ENCODE data around the gene CD19. TPM values are rescaled to one million over a fixed set of nuclear protein-coding genes. Genes with fewer than 3 reads are reported as not detected.
"Not testable (repeated sequence)": the region's sequence is repeated elsewhere in the genome, so short reads cannot be mapped to it uniquely, and the experiment has no call there.

CD19 gene
- polyA plus RNA-seq, 3 donors, result 0.28 to 0.75 (median 0.65) TPM

- intact Hi-C loops (cut with micrococcal nuclease); DNase-seq: not testable (repeated sequence)
These were observed 48.6 kb downstream of the CD19 start for GRCh38 chr16:28980330-28980729.

GRCh38 chr16:28980929-28981328, 49.2 kb downstream of the CD19 start:
- no peak overlapping the region for H3K4me3 Mint-ChIP-seq
- Histone ChIP-seq H4K20me1 (ENCODE audit: insufficient read depth, low read length) (peaks cover 47% of the 10 kb centered on the region), H2AFZ (ENCODE audit: insufficient read depth, low read depth, low read length, poor library complexity, severe bottlenecking) (no peak overlapping the region), H3K4me3 (replicated peaks in 1 of 3; ENCODE audit: low read depth in 2 of 3, low read length in 3 of 3) (no peak overlapping the region), H3K9me3 (replicated peaks in 1 of 2; ENCODE audit: control insufficient read depth in 1 of 2, insufficient read depth in 1 of 2, low read length in 2 of 2) (peaks cover 0 to 11% of the 10 kb centered on the region in 2 donors), H3K4me1 (ENCODE audit: control insufficient read depth in 1 of 2, insufficient read depth in 2 of 2, low read length in 2 of 2) (peaks cover 33 to 41% of the 10 kb centered on the region in 2 donors), H3K79me2 (ENCODE audit: insufficient read depth, low read length) (peaks cover 27% of the 10 kb centered on the region), H3K36me3 (replicated peaks in 1 of 2; ENCODE audit: control insufficient read depth in 1 of 2, insufficient read depth in 2 of 2, low read length in 2 of 2) (peaks cover 67 to 82% of the 10 kb centered on the region in 2 donors), H3K4me2 (replicated peaks; ENCODE audit: extremely low read depth, low read length, poor library complexity, severe bottlenecking) (no peak overlapping the region), H3K9ac (ENCODE audit: insufficient read depth, low read length, poor library complexity, severe bottlenecking) (no peak overlapping the region), H3K27ac (ENCODE audit: low read depth in 1 of 2, low read length in 2 of 2) (no peak overlapping the region), H3K27me3 (ENCODE audit: control insufficient read depth in 2 of 2, insufficient read depth in 2 of 2, low read length in 2 of 2) (peaks cover 0 to 4% of the 10 kb centered on the region in 2 donors)
- DNase-seq, result no peak
- TF ChIP-seq, protein P1, sequence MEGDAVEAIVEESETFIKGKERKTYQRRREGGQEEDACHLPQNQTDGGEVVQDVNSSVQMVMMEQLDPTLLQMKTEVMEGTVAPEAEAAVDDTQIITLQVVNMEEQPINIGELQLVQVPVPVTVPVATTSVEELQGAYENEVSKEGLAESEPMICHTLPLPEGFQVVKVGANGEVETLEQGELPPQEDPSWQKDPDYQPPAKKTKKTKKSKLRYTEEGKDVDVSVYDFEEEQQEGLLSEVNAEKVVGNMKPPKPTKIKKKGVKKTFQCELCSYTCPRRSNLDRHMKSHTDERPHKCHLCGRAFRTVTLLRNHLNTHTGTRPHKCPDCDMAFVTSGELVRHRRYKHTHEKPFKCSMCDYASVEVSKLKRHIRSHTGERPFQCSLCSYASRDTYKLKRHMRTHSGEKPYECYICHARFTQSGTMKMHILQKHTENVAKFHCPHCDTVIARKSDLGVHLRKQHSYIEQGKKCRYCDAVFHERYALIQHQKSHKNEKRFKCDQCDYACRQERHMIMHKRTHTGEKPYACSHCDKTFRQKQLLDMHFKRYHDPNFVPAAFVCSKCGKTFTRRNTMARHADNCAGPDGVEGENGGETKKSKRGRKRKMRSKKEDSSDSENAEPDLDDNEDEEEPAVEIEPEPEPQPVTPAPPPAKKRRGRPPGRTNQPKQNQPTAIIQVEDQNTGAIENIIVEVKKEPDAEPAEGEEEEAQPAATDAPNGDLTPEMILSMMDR (IDR thresholded peaks at IDR 0.05), result no peak
- H3K9me3 Mint-ChIP-seq, result peaks cover 7 to 23% (median 11%) of the 10 kb centered on the region in 7 donors
- 89% methylated on average over 3 of the region's 7 CpGs for WGBS (ENCODE audit: insufficient coverage)
- H3K27me3 Mint-ChIP-seq (ENCODE audit: low read depth in 3 of 3), result peaks cover 6 to 21% (median 17%) of the 10 kb centered on the region in 3 donors
- intact Hi-C loops (cut with micrococcal nuclease), result no loop called here
- no peak overlapping the region for H3K27ac Mint-ChIP-seq
- H3K36me3 Mint-ChIP-seq, result peaks cover 74 to 93% of the 10 kb centered on the region in 2 donors
- H3K4me1 Mint-ChIP-seq, result peaks cover 44% of the 10 kb centered on the region

More at GRCh38 chr16:28980330-28980729, 48.6 kb downstream of the CD19 start:
- Mint-ChIP-seq H3K9me3 (peaks cover 7 to 18% (median 10%) of the 10 kb centered on the region in 7 donors), H3K27me3 (ENCODE audit: low read depth in 3 of 3) (peaks cover 6 to 19% (median 13%) of the 10 kb centered on the region in 3 donors), H3K36me3 (peaks cover 71 to 87% of the 10 kb centered on the region in 2 donors), H3K4me1 (peaks cover 47% of the 10 kb centered on the region)
- 98% methylated on average over 4 of the region's 7 CpGs for WGBS (ENCODE audit: insufficient coverage)
- peaks cover 49% of the 10 kb centered on the region for H4K20me1 ChIP-seq (ENCODE audit: insufficient read depth, low read length)
- H3K4me1 ChIP-seq (ENCODE audit: control insufficient read depth in 1 of 2, insufficient read depth in 2 of 2, low read length in 2 of 2), result peaks cover 36 to 43% of the 10 kb centered on the region in 2 donors
- H3K4me3 ChIP-seq (replicated peaks in 1 of 3; ENCODE audit: low read depth in 2 of 3, low read length in 3 of 3); H3K27ac ChIP-seq (ENCODE audit: low read depth in 1 of 2, low read length in 2 of 2); H3K9ac ChIP-seq (ENCODE audit: insufficient read depth, low read length, poor library complexity, severe bottlenecking); H3K4me3 Mint-ChIP-seq; H3K27ac Mint-ChIP-seq; H3K27me3 ChIP-seq (ENCODE audit: control insufficient read depth in 2 of 2, insufficient read depth in 2 of 2, low read length in 2 of 2); H3K4me2 ChIP-seq (replicated peaks; ENCODE audit: extremely low read depth, low read length, poor library complexity, severe bottlenecking); H2AFZ ChIP-seq (ENCODE audit: insufficient read depth, low read depth, low read length, poor library complexity, severe bottlenecking): not testable (repeated sequence)
- H3K79me2 ChIP-seq (ENCODE audit: insufficient read depth, low read length), result peaks cover 33% of the 10 kb centered on the region
- H3K36me3 ChIP-seq (replicated peaks in 1 of 2; ENCODE audit: control insufficient read depth in 1 of 2, insufficient read depth in 2 of 2, low read length in 2 of 2), result peaks cover 62 to 76% of the 10 kb centered on the region in 2 donors
- peaks cover 0 to 11% of the 10 kb centered on the region in 2 donors for H3K9me3 ChIP-seq (replicated peaks in 1 of 2; ENCODE audit: control insufficient read depth in 1 of 2, insufficient read depth in 1 of 2, low read length in 2 of 2)
